Stimulated activated CD4-positive, alpha-beta T cell treated with anti-CD3 and anti-CD28 coated beads, Interleukin-1b, Interleukin-23, amount 100 ng/mL, for 1 hour (primary cell): ENCODE results near the gene PCDH9.

ENCODE experiments used
- DNase-seq, 2 donors: peaks; one replicate each; pipeline ENCODE4 v3.0.0-alpha.2; 2020; ENCODE audit warnings: low read depth in 2 of 2

PCDH9 gene

DNA sequence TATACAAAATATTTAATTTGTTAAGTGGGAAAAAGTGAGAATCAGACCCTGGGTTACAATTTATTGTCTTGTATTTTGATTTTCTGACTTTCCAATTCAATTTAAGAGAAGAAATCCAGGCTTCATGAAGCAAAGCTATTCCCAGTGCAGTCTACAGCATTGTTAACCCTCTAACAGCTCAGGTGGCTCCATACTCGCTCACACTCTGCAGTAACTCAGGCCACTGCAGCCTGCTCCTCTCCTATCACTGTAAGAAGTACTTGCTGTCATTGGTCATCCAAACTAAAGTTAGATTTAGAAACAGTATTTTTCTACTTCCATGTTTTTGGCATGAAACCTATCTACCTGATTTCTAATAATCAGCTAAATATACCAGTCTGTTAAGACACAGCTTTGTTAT, 830.3 kb downstream of the PCDH9 start:
- no peak for DNase-seq

DNA sequence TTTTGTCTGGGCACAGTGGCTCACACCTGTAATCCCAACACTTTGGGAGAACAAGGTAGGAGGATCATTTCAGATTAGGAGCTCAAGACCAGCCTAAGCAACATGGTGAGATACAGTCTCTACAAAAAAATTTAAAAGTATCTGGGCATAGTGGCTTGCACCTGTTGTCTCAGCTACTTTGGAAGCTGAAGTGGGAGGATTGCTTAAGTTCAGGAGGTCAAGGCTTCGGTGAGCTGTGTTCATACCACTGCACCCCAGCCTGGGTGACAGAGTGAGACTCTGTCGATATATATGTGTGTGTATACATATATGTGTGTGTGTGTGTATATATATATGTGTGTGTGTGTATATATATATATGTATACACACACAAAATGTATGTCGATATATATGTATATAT, 833.0 kb downstream of the PCDH9 start:
- no peak for DNase-seq

DNA sequence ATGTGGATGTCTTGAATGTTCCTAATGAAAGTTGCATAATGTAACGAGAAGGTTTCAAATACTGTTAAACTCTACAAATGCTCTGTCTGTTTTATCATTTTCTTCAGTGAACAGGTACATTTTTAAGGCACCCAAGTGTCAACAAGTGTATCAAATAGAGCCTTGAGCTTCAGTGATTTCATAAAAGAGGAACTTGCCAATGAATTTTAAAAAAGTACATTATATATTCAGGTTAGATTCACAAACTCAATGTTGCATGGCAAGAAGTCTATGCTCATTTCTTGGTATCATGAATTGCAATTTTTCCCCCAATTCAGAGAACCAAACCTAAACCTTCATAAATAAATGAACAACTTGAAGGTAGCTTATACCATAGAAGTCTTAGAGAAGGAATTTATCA, 838.8 kb downstream of the PCDH9 start:
- no peak for DNase-seq

DNA sequence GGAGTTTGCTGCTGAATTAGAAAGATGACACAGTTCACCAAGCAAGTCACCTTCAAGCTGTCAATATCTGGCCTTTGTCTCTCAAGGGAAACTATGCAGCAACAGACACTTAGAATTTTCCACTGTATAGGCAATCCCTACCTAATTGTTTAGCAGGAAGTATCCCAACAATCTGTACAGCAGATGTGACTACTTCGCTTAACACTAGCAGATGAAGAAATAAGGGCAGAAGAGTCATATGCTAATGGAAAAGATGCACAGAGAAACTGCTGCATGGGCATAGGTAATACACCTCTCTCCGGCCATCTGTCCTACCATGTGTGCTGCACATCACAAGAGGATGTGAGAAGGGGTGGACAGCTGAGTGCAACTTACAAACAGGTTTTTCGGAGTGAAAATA, 851.2 kb downstream of the PCDH9 start:
- no peak for DNase-seq

DNA sequence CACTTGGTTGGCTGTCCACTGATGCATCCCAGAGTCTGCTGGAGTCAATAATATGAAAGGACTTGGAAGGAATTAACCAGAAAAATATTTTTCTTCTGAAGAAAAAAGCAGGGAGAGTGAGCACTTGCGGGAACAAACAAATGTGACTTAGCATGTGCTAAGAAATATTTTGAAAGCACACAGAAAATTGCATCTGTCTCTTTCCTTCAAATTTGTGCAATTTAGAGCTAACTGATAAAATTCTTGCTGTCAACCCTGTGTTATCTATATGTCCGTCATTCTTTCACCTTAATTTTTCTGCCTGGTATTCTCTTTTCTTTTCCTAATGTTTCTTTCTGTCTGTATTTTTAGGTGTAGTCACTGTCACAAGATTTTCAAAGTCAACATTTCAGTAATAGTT, 852.6 kb downstream of the PCDH9 start:
- DNase-seq = no peak

DNA sequence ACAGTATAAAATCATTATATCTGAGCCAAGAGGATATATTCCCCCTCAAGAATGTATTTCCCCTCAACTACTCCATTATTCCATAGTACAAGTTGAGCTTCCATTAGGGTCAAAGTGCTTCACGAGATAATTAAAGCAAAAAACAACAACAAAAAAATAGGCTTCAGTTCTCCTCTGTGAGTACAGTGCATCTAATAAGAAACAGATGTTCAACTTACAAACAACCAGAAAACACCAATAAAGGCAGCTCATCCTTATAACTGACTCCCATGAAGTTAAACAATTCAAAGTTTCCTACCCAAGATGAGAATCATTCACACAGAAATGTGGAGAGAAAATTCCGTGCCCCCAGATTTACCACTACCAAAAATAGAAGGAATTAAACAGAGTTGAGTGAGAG, 854.4 kb downstream of the PCDH9 start:
- DNase-seq = no peak

DNA sequence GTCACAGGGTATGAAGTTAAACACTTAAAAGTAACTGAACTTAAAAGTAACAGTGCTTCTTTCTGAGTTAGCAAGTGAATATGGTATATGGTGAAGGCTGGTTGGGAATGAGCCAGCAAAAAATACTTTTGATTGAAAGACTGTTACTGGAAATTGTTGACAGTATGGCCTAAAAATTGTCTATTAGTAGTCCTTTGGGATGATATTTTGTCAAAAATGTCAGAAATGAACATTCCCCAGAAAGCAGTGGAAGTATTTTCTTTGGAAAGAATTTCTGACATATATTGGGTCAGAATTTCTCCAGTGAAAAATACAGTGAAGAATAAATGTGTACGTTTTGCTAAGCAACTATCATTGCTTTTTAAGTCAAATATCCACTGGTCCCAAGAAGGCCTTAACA, 860.5 kb downstream of the PCDH9 start:
- DNase-seq = no peak

DNA sequence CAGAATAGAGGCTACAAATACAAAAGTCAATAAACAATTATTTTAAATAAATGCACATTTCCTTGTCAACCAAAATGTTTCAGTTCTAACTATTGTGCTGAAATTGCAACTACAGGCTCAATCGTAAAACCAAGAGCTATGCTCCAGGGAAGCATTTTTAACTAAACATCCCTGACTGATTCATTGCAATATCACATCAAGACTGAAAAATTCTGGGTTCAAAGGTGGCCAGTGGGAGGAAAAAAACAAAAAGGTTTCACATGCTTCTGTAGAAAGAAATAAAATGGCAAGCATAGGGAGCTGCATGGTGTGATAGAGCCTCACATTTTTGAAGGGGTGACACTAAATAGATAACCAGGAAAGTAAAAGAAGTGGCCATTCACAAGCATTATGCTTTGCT, 862.8 kb downstream of the PCDH9 start:
- no peak for DNase-seq

DNA sequence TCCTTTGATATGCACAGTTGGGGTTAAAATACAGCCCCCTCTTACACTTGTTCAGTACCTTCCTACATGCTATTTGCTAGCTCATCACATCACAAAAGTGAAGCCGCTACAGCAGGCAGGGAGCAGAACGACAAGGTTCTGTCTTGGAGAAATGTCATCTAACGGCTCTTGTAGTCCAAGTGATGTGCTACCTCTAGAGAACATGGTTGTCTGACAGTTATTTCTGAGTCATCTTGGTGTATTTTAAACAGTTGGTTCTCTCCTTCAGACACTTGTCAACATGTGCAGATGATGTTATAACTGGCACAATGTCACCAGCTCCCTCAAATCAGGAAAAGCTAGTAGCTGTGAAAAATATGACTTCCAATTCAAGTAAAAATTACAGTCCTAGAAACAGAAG, 865.0 kb downstream of the PCDH9 start:
- DNase-seq = no peak

DNA sequence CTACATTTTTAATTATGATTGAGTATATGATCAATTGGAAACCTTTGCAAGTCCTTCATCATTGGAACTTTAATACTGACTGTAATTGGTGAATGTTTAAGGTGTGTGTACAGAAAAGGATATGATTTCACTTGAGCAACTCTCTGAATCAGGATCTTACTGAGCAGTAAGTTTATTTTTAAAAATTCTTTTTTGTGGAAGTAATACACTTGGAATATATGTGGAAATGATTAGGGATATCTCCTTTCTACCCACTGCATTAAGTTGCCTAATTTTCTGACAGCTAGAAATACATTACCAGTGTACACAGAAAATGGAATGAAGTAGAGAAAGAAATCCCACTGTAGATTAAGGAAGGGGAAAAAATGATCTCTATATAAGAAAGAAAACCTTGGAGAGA, 865.8 kb downstream of the PCDH9 start:
- DNase-seq = no peak

DNA sequence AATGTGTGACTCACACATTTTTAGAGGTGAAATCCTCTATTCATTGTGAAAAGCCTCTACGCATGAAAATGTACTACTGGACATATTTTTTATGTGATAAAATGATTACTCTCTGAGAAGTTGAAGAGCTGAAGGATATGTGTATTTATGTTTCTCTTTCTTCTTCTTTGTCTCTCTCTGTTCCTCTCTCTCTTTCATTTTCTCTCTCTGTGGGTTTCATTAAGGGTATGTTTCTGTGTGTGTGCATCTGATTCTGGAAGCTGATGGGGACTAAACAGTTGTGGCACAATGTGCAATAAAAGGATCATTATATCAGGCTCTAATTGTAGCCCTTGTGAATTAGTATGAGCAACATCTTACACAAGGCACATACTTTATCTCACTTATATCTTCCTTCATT, 867.7 kb downstream of the PCDH9 start:
- DNase-seq = no peak

DNA sequence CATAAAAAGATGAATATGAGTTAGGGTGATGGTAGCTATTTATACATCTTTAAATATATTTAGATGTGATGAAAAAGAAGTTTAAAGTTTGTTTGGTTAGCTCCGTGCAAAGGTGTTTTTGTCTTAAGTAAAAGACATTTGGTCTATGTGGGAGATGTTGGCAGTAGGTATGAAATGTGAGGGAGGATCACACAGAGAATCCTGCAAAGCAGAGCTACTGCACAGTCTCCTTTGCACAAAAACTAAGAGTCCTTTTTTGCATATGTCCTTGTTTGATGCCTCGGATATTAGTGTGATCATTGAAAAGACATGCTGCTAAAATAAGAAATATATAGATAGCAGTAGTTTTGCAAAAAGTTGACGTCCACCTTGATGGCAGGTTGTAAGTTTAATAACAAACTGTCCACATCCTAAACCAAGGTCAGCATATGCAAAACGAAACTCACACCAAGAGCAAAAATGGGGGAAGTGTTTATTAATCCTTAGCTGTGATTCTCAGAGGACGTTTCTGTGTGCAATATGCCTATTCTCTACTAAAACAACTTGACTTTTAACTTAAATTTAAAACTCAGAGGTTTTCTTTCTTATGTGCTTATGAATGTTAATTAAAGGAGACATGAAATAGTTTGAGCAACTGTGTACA, 870.1 kb downstream of the PCDH9 start:
- DNase-seq = no peak

DNA sequence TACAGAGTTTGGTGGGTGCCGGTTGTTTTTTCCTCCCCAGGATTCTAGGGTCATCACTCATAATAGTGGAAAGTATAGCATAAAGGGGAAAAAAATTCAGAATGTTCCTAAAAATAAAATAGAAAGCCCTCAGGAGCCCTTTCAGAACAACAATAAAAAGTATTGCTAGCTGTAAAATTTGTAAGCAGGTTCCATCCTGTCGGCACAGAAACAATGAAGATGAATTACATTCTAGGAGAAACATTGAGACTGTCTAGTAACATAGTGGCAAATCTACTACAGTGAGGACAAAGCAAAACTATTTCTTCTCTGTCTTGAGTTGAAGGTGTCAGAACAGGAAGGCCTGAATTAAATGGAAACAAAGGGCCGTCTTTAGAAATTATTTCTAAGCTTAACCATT, 870.7 kb downstream of the PCDH9 start:
- no peak for DNase-seq

DNA sequence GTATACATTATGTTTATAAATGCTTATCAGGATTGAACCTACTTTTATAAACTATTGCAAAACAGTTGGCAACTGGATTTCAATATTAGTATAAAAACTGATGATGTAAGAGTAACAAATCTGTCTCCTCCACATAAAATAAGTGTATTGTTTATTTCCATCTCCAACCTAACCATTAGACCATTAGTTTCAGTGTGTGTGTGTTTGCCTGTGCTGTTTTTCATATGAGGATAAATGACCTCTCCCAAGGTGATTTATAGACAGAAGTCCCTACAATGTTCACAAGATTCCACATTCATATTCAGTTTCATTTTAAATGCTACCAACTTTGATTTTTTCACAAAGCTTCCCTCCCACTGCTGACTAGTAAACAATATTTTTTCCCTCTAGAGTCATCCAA, 871.6 kb downstream of the PCDH9 start:
- no peak for DNase-seq

DNA sequence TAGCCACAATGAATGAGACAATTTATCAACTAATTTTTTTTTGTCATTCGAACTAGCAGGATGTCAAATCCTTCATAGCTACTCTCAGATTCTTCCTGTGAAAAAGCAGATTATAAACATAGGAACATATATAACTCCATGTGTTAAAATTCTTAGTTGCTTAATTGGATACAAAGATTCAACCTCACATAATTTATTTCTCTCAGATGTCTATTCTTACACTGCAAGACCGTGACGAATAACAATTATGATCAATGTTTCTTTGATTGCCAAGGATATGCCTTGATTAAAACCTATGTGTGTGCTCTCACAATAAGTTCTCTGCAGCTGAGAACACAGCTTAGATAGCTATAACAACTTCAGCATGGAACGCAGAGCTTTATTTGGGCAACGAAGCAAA, 872.7 kb downstream of the PCDH9 start:
- no peak for DNase-seq

DNA sequence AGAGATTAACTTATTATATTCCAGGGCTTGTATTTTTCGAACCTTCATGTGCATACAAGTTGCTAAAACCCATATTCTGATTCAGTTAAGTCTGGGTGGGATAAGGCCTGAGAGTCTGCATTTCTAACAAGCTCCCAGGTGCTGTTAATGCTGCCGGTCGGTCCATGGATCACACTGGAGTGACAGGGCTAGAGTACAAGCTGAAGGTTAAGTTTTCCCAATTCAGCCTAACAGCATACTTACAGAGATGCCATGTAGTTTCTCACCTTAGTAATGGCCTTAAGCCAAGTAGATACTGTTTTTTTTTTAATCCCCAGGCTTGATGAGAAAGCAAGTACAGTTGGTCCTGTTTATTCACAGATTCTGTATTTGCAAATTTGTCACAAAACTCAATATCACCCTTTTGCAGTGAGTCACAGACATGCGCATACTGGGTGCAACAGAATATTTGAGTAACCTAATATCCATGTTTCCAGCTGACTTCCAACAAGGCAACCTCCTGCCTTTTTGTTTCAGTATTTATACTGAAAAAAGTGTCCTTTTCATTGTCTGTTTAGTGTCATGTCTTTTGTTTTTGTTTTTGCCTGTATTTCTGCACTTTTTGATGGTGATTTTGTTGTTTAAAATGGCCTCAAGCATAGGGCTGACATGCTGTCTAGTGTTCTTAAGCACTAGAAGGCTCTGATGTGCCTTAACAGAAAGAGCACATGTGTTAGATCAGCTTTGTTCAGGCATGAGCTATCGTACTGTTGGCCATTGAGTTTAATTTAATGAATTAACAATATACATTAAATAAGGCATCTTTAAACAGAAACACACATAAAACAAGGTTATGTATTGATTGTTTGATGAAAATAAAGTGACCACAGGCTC, 875.0 kb downstream of the PCDH9 start:
- no peak for DNase-seq

DNA sequence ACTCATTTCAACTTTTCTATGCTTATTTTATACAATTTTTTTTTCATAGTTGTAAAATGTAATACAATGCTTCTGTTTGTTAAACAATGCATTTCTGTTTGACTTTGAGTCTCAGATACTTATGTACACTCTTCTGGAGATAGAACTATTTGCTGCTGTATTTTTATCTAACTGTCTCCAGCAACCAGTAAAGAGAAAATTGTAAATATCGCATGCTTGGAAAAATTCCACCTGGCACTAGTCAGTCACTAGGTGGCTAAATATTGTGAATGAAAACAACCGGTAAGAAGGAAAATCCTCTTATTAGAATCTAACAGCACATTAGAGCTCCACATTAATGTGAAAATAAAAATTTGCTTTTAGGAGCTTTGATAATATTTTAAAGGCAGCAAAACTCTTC, 876.5 kb downstream of the PCDH9 start:
- no peak for DNase-seq

DNA sequence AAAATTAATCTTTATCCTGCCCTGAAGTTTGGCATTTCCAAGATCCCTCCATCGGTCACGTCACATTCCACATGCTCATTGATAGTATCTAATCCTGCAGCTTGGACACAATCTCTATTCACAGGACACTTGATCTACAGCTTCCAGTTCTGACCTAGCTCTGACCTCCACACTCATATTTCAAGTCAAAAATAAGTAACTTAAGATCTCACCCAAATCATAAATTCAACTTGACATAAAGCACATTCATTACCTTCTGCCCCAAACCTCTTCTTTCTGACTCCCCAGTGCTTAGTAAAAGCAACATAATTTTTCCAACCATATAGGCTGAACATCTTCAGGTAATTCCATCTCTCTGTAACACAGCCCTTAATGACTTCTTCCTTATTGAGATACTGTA, 880.2 kb downstream of the PCDH9 start:
- no peak for DNase-seq

DNA sequence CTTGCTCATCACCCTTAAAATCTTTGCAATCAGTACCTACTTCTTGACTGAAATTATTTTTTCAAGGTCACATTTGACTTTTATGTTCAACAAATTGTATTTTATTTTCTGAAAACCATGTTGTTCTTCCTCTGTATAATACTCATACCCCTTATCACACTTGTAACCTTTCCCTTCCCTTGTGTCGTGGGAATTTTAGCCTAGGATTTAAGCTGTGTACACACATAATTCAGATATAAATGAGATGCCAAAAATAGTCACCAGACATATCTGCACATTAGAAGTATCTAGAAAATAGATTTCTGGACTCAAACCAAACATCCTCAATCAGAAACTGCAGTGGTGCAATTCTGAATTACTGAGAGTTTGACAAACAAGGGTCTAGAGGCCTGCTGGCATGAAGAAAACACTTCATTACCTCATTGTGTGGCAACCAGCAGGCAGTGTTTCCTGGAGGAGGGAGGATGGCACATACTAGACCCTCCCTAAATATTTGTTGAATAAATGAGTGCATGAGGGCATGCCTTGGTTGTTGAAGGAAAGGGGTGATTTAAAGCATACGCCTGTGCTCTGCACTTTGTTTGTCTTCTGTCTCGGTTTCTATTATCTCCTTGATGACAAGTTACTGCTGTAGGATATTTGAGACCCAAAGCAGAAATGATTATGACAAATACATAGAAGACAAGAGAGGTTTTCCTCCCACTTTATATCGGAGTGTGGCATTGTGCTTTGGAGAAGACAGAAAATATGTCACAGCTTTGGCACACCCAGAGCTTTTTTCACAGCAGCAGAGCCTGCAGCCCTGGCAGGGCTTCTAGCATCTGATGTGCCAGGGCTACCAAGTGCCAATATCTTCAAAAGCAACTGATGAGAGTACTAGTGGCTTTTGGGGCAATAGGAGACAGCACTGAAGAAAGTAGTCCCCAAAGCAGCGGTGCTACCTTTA, 881.1 kb downstream of the PCDH9 start:
- no peak for DNase-seq

DNA sequence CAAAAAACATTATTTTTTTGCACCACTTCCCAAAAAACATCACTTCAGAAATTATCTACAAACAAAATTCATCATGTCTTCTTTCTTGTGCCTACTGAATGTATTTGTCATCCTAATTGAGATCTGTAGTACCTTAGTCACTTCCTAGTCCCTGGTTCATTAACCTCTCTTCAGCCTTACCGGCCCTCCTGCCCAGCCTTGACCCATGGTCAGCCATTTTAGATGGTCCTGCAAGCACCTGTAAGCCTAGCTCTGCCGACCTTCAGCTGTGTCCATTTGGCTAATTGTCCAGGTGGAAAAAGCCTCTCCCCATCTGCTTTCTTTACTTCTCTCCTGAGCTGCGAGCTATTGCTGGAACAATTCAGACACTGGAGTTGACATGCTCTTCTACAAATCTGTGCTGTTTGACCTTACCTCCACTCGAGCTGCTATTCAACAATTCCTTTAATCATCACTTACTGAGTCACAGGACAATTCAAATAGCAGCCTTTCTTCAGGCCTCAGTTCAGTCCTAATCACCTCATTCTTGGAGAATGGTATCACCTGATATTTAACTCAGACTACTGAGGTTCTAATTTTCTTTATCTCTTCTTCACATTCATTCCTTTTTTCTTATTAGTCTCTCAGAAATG, 882.5 kb downstream of the PCDH9 start:
- no peak for DNase-seq

DNA sequence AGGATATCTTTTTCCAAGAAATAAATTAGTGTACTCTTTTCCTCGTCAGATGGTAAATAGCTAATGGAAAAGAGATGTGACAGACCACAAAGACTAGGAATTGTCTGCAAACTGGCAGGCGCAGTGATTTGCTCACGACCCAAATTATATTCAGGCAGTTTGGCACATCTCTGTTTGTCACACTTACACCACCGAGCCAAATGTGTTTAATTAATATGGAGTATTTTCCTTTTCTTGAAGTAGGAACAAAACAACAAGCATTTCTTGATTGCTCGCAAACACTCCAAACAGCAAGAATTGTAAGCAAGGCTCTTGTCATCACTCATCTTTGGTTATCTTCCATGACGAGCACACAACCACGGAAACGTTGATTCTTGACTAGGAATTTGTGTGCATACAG, 884.2 kb downstream of the PCDH9 start:
- no peak for DNase-seq

DNA sequence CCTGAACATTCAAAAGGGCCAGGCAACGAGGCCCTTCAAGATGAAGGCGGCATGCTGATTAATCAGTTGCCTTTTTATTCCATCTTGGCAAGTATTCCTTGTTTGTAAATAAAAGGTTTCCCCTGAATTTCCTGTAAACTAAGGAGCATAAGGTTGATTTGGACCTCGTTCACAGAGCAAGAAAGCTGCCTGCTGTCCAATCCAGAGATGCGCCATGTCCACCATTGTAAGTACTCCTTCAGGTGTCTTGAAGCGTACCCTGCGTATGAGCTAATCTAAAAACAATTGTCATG, 884.7 kb downstream of the PCDH9 start:
- no peak for DNase-seq
